GM12878 (cell line): ENCODE results near the gene PRG3. TPM values are rescaled to one million over a fixed set of nuclear protein-coding genes. Genes with fewer than 3 reads are reported as not detected.

Source experiments
- ATAC-seq: fragments of 200-7000 bp; cut with Tn5 transposase; 3 replicates; pipeline ENCODE4 v1.9.1; 2020; ENCODE audit warnings: mild to moderate bottlenecking, moderate library complexity
- BruUV-seq: library from RNA; stranded (reverse); fragments of 400-500 nt; replicated peaks from 2 replicates; lab custom pipeline; 2021; lab: Mats Ljungman, UMichigan
- CTCF ChIA-PET: fragments of 300-600 bp; sonication (Branson Sonifier 250); formaldehyde crosslinking; extraction: SDS; loops from one replicate; lab custom pipeline; 2021; ENCODE audit warnings: inconsistent platforms; lab: Yijun Ruan, JAX
- POLR2A ChIA-PET: fragments of 350-600 bp; formaldehyde crosslinking; extraction: SDS; loops from one replicate; lab custom pipeline; 2021; ENCODE audit warnings: inconsistent platforms; lab: Charles Lee
- RAD21 ChIA-PET: fragments of 300-600 bp; sonication (Branson Sonifier 250); formaldehyde crosslinking; loops from one replicate; lab custom pipeline; 2023; ENCODE audit warnings: antibody characterized with exemption; ENCODE audit not compliant: unreplicated experiment; lab: Charles Lee
- SMC1A ChIA-PET: fragments of 300-600 bp; sonication (Branson Sonifier 250); formaldehyde crosslinking; loops from one replicate; lab custom pipeline; 2023; ENCODE audit not compliant: unreplicated experiment, uncharacterized antibody; lab: Charles Lee
- DNase-seq: peaks from one replicate; pipeline ENCODE4 v3.0.0-alpha.2; 2011; ENCODE audit warnings: low read depth, low spot score
- FAIRE-seq: peaks from 3 replicates; lab custom pipeline; 2011; peaks lifted over from hg19 to GRCh38; lab: Jason Lieb, UNC
- H2AFZ ChIP-seq: 2 replicates; pipeline ENCODE4 v1.6.0; 2011; ENCODE audit warnings: low read depth, low read length, control low read depth; ENCODE audit not compliant: control insufficient read depth
- H3K27ac ChIP-seq: 2 replicates; pipeline ENCODE4 v1.5.1; 2011; ENCODE audit warnings: control low read depth; ENCODE audit not compliant: control insufficient read depth, insufficient read depth
- H3K27me3 ChIP-seq, 2 experiments: replicated peaks in 1 of 2; 2 replicates each; pipeline versions ENCODE4 v1.6.0 to v1.6.1; 2011; ENCODE audit warnings: low read length in 1 of 2; ENCODE audit not compliant: control insufficient read depth in 2 of 2, insufficient read depth in 2 of 2
- H3K36me3 ChIP-seq, 2 experiments: 2 replicates each; pipeline ENCODE4 v1.5.1; 2011; ENCODE audit warnings: low read length in 1 of 2; ENCODE audit not compliant: control insufficient read depth in 2 of 2, insufficient read depth in 2 of 2
- H3K4me1 ChIP-seq: 2 replicates; pipeline ENCODE4 v1.6.1; 2011; ENCODE audit warnings: mild to moderate bottlenecking, low read length, moderate library complexity, mixed read lengths; ENCODE audit not compliant: control insufficient read depth, insufficient read depth
- H3K4me2 ChIP-seq: 2 replicates; pipeline ENCODE4 v1.6.0; 2011; ENCODE audit warnings: control low read depth; ENCODE audit not compliant: control insufficient read depth, insufficient read depth
- H3K4me3 ChIP-seq: fragments of 200-600 bp; sonication (generic); 2 replicates; pipeline ENCODE4 v1.5.1; 2016
- H3K79me2 ChIP-seq: 2 replicates; pipeline ENCODE4 v1.6.0; 2011; ENCODE audit warnings: low read length; ENCODE audit not compliant: control insufficient read depth, insufficient read depth
- H3K9ac ChIP-seq: 2 replicates; pipeline ENCODE4 v1.8.0; 2011; ENCODE audit warnings: low read length, control low read depth, mixed read lengths; ENCODE audit not compliant: control insufficient read depth, insufficient read depth
- H3K9me3 ChIP-seq: replicated peaks from 3 replicates; pipeline ENCODE4 v1.5.1; 2011; ENCODE audit warnings: mild to moderate bottlenecking, low read length; ENCODE audit not compliant: control insufficient read depth, insufficient read depth
- H4K20me1 ChIP-seq: 2 replicates; pipeline ENCODE4 v1.6.0; 2011; ENCODE audit not compliant: control insufficient read depth, insufficient read depth
- BCLAF1 ChIP-seq: fragments of 450-650 bp; IDR thresholded peaks from 2 replicates; pipeline ENCODE4 v1.6.1; 2017; ENCODE audit warnings: antibody characterized with exemption, mild to moderate bottlenecking, moderate library complexity
- EZH2 ChIP-seq: IDR thresholded peaks from 2 replicates; pipeline ENCODE4 v1.6.1; 2012; ENCODE audit warnings: low read depth, mild to moderate bottlenecking, control low read depth, inconsistent platforms, low read length, borderline replicate concordance; ENCODE audit not compliant: control insufficient read depth
- MTA2 ChIP-seq: fragments of 450-650 bp; IDR thresholded peaks from 2 replicates; pipeline ENCODE4 v1.6.1; 2016; ENCODE audit warnings: low read depth, mild to moderate bottlenecking, moderate library complexity
- POLR2AphosphoS5 ChIP-seq: IDR thresholded peaks from 2 replicates; pipeline ENCODE4 v1.6.1; 2011; ENCODE audit warnings: mild to moderate bottlenecking, low read length, inconsistent platforms
- RUNX3 ChIP-seq: IDR thresholded peaks from 2 replicates; pipeline ENCODE4 v1.6.1; 2012; ENCODE audit warnings: low read length, inconsistent platforms
- SRF ChIP-seq, 2 experiments: IDR thresholded peaks; 2 replicates each; pipeline ENCODE4 v1.6.1; 2011; ENCODE audit warnings: low read depth in 2 of 2, low read length in 2 of 2, mild to moderate bottlenecking in 1 of 2, moderate library complexity in 1 of 2
- ZBED1 ChIP-seq: IDR thresholded peaks from 2 replicates; pipeline ENCODE4 v1.6.1; 2016; ENCODE audit warnings: borderline replicate concordance
- WGBS: methylation state at CpG from one replicate; pipeline ENCODE4 v1.1.6; 2016; ENCODE audit warnings: low lambda C conversion rate; ENCODE audit not compliant: insufficient replicate concordance, insufficient coverage; ENCODE audit errors: missing lambda C conversion rate; 5-methylcytosine and 5-hydroxymethylcytosine counted together
- in situ Hi-C: fragments of 300-500 bp; cut with MboI; formaldehyde crosslinking; loops from 9 replicates; pipeline ENCODE4 v1.14.3; 2018; ENCODE audit warnings: mixed read lengths
- intact Hi-C: fragments of 100-400 bp; cut with micrococcal nuclease; formaldehyde crosslinking; loops from one replicate; pipeline ENCODE4 v1.14.2; 2022; ENCODE audit not compliant: unreplicated experiment
- polyA plus RNA-seq, 11 experiments: library from polyadenylated mRNA; depleted of rRNA in 4 of 11; unstranded in 6 of 11; stranded (reverse) in 5 of 11; fragments of >200 nt; fragmentation: Nextera tagmentation in 4 of 11; fragmentation: Illumina TruSeq in 1 of 11; extraction: Ambion mirVana in 4 of 11; extraction: Trizol in 1 of 11; gene quantifications; 1 replicate in 1 of 11; 2 replicates in 10 of 11; pipeline versions ENCODE4 v1.2.1 to v1.2.3, GENCODE V29; 2011 to 2016; ENCODE audit warnings: inconsistent platforms in 2 of 11, missing spikeins in 2 of 11, low read depth in 1 of 11
- total RNA-seq, 4 experiments: library from RNA; depleted of rRNA in 3 of 4; stranded (reverse); fragments of >200 nt in 3 of 4; fragmentation: Illumina TruSeq in 1 of 4; extraction: Trizol in 1 of 4; gene quantifications; 2 replicates each; pipeline versions ENCODE4 v1.2.1 to v1.2.3, GENCODE V29; 2013 to 2021

The PRG3 gene
- total and polyA plus RNA-seq, 10 of the 15 experiments (the other 5 are each of a cell fraction or from before 2014, with no cell fraction given): not detected

- in situ Hi-C loops: loop anchor here (25.0 kb wide), 2 partner anchors 1177 to 1252 kb away; partner anchors contain the start of genes LPXN, OR5B21 and ZFP91
- H3K27me3 ChIP-seq: no peaks in the 10 kb centered on the region; a peak in 1 of 4 replicates
- no peak for DNase-seq
- BruUV-seq: no TSS peak
- peaks cover 10% of the 10 kb centered on the region for H3K4me1 ChIP-seq
- H2AFZ ChIP-seq: peak overlapping the region; percentile 73
- 1% methylated on average over 7 of the region's 7 CpGs for WGBS
- RAD21 ChIA-PET: interaction anchor here (1.1 to 2.9 kb wide), 4 partner anchors 9 to 14 kb away, joined by 3 to 14 read pairs (median 6); partner anchors contain the start of gene TNKS1BP1
- CTCF ChIA-PET: interaction anchor here (0.6 to 3.2 kb wide), 6 partner anchors 9 to 1478 kb away, joined by 3 to 13 read pairs (median 4); partner anchors contain the start of gene TNKS1BP1
- ATAC-seq: peak; percentile 3; the same call in 2 of the 3 replicates
- H3K27ac ChIP-seq: peak overlapping the region; percentile 81
- H3K36me3 ChIP-seq: peaks cover 16 to 23% of the 10 kb centered on the region in 2 experiments
- peak overlapping the region; percentile 88 for H3K9ac ChIP-seq
- H3K4me3 ChIP-seq: peak overlapping the region; percentile 87
- peak overlapping the region; percentile 97 for H3K4me2 ChIP-seq
- intact Hi-C loops: no loop called here
- H3K79me2 ChIP-seq: peaks cover 29% of the 10 kb centered on the region
- peak; percentile 13 for FAIRE-seq
- TF ChIP-seq BCLAF1 (no peak), MTA2 (no peak), EZH2 (no peak), RUNX3 (no peak), SRF (IDR thresholded peaks at IDR 0.05; ENCODE audit: low read depth in 2 of 2, low read length in 2 of 2) (no peak), ZBED1 (no peak), POLR2AphosphoS5 (no peak)
- H3K9me3 ChIP-seq: no peaks in the 10 kb centered on the region
- POLR2A ChIA-PET: interaction anchor here (1.3 to 4.5 kb wide), 2 partner anchors 10 to 12 kb away, joined by 4 to 35 read pairs; partner anchors contain the start of gene TNKS1BP1
- H4K20me1 ChIP-seq: no peaks in the 10 kb centered on the region
- SMC1A ChIA-PET: interaction anchor here (4.2 kb wide), 1 partner anchor 9 kb away, joined by 20 read pairs; the partner anchor contains the start of gene TNKS1BP1
These were observed 46.0 kb downstream of the PRG3 start for GRCh38 chr11:57335023-57335342.
